Thyroid gland (tissue), 4 donors: ENCODE results near the gene USP17L26. TPM values are rescaled to one million over a fixed set of nuclear protein-coding genes. Genes with fewer than 3 reads are reported as not detected.
"Not testable (repeated sequence)": the region's sequence is repeated elsewhere in the genome, so short reads cannot be mapped to it uniquely, and the experiment has no call there.

Experiments
- DNase-seq, 2 donors: peaks; one replicate each; pipeline ENCODE4 v3.0.0-alpha.2; 2019
- H3K27ac ChIP-seq, 3 donors: fragments of 200-600 bp; sonication (generic); 1 replicate in 2 of 3; 2 replicates in 1 of 3; pipeline ENCODE4 v1.5.1; 2016 to 2019; ENCODE audit warnings: mild to moderate bottlenecking in 1 of 3, moderate library complexity in 1 of 3
- H3K27me3 ChIP-seq: fragments of 200-600 bp; sonication (generic); one replicate; pipeline ENCODE4 v1.5.1; 2019
- H3K36me3 ChIP-seq, 2 donors: fragments of 200-600 bp; sonication (generic); one replicate each; pipeline ENCODE4 v1.5.1; 2016 to 2019
- H3K4me1 ChIP-seq, 2 donors: fragments of 200-600 bp; sonication (generic); one replicate each; pipeline ENCODE4 v1.5.1; 2017 to 2019
- H3K4me3 ChIP-seq, 3 donors: fragments of 200-600 bp; sonication (generic); replicated peaks in 1 of 3; 1 replicate in 2 of 3; 2 replicates in 1 of 3; pipeline ENCODE4 v1.5.1; 2016; ENCODE audit warnings: mild to moderate bottlenecking in 1 of 3
- H3K9me3 ChIP-seq: fragments of 200-600 bp; sonication (generic); one replicate; pipeline ENCODE4 v1.5.1; 2017
- CTCF ChIP-seq, 6 experiments: fragments of 200-600 bp in 3 of 6; fragments of 450-650 bp in 3 of 6; sonication (generic) in 3 of 6; IDR thresholded peaks; one replicate each; pipeline ENCODE4 v1.5.1; 2016 to 2019; ENCODE audit warnings: antibody characterized with exemption in 6 of 6, mild to moderate bottlenecking in 2 of 6, inconsistent platforms in 1 of 6, moderate library complexity in 1 of 6
- POLR2A ChIP-seq, 2 donors: fragments of 450-650 bp; IDR thresholded peaks; one replicate each; pipeline ENCODE4 v1.6.1; 2017; ENCODE audit warnings: antibody characterized with exemption in 2 of 2, mild to moderate bottlenecking in 2 of 2, moderate library complexity in 1 of 2
- WGBS, 2 donors: methylation state at CpG; one replicate each; pipeline ENCODE4 v1.1.5; 2017; 5-methylcytosine and 5-hydroxymethylcytosine counted together
- intact Hi-C: fragments of 100-400 bp; cut with DNase I; formaldehyde crosslinking; loops from one replicate; pipeline ENCODE4 v1.15.1; 2023
- total RNA-seq, 4 donors: library from RNA; depleted of rRNA; stranded (reverse); fragments of >200 nt; gene quantifications; one replicate each; pipeline ENCODE4 v1.2.3, GENCODE V29; 2016

USP17L26 gene
- total RNA-seq, 4 donors from 2014 or later: not detected

GRCh38 chr4:9381012-9381534, 46.6 kb downstream of the USP17L26 start:
- intact Hi-C loops, H3K27ac ChIP-seq, H3K27me3 ChIP-seq, H3K4me3 ChIP-seq, H3K4me1 ChIP-seq, H3K36me3 ChIP-seq, H3K9me3 ChIP-seq: not testable (repeated sequence)
- TF ChIP-seq CTCF (IDR thresholded peaks at IDR 0.05): peak; percentile 28 to 70 (median 52)
- 51 to 68% methylated on average over 15 to 18 of the region's 36 CpGs for WGBS, 2 donors
- DNase-seq: peak; percentile 61 to 62

- Histone ChIP-seq H3K27ac (no peak overlapping the region), H3K4me1 (peaks cover 0 to 7% of the 10 kb centered on the region in 2 donors), H3K9me3 (no peaks in the 10 kb centered on the region), H3K36me3 (no peaks in the 10 kb centered on the region), H3K4me3 (no peak overlapping the region), H3K27me3 (no peaks in the 10 kb centered on the region)
- intact Hi-C loops: no loop called here
- DNase-seq: no peak
- WGBS, 2 donors: 90 to 92% methylated on average over 1 of the region's 1 CpG
- TF ChIP-seq POLR2A (IDR thresholded peaks at IDR 0.05) (no peak), CTCF (IDR thresholded peaks at IDR 0.05) (no peak)
Observed at GRCh38 chr4:9384126-9384525, 49.7 kb downstream of the USP17L26 start.

Other genes starting within 250 kb of the USP17L26 start
- not detected for gene FAM90A26, start 164.2 kb upstream of the USP17L26 start, total RNA-seq
- gene USP17L10, start 124.0 kb upstream of the USP17L26 start, total RNA-seq: not detected
- not detected for gene USP17L11, start 119.3 kb upstream of the USP17L26 start, total RNA-seq
- not detected for gene USP17L12, start 114.5 kb upstream of the USP17L26 start, total RNA-seq
- not detected for gene USP17L13, start 109.8 kb upstream of the USP17L26 start, total RNA-seq
- gene USP17L15, start 100.3 kb upstream of the USP17L26 start, total RNA-seq: not detected
- gene USP17L17, start 90.8 kb upstream of the USP17L26 start, total RNA-seq: not detected
- not detected for gene USP17L18, start 86.0 kb upstream of the USP17L26 start, total RNA-seq
- gene USP17L19, start 81.3 kb upstream of the USP17L26 start, total RNA-seq: not detected
- gene USP17L20, start 76.5 kb upstream of the USP17L26 start, total RNA-seq: not detected
- not detected for gene USP17L21, start 71.8 kb upstream of the USP17L26 start, total RNA-seq
- gene USP17L22, start 67.0 kb upstream of the USP17L26 start, total RNA-seq: not detected
- not detected for gene USP17L24, start 9.5 kb upstream of the USP17L26 start, total RNA-seq
- not detected for gene USP17L25, start 4.7 kb upstream of the USP17L26 start, total RNA-seq
- not detected for gene USP17L5, start 4.7 kb downstream of the USP17L26 start, total RNA-seq
- not detected for gene USP17L27, start 9.5 kb downstream of the USP17L26 start, total RNA-seq
- not detected for gene USP17L28, start 14.2 kb downstream of the USP17L26 start, total RNA-seq
- not detected for gene USP17L29, start 19.0 kb downstream of the USP17L26 start, total RNA-seq
- gene USP17L30, start 28.5 kb downstream of the USP17L26 start, total RNA-seq: not detected
- not detected for gene DEFB131A, start 109.8 kb downstream of the USP17L26 start, total RNA-seq